B cell (primary cell): ENCODE data around the gene THSD4.

Experiments used
- CTCF ChIP-seq: fragments of 200-600 bp; IDR thresholded peaks from one replicate; pipeline ENCODE4 v1.8.0; 2022; ENCODE audit warnings: antibody characterized with exemption, mild to moderate bottlenecking
- EZH2 ChIP-seq: IDR thresholded peaks from 2 replicates; pipeline ENCODE4 v1.6.1; 2012; ENCODE audit warnings: borderline replicate concordance, low read depth, mild to moderate bottlenecking, moderate library complexity, low read length; ENCODE audit not compliant: insufficient read depth, poor library complexity, severe bottlenecking

GRCh38 chr15:71748293-71748718 lies 633.0 kb downstream of the THSD4 start:
- TF ChIP-seq EZH2 (no peak), CTCF (no peak)
